ENCODE data around the gene CACNA1G. TPM values are rescaled to one million over a fixed set of nuclear protein-coding genes. Genes with fewer than 3 reads are reported as not detected.
A peak's percentile ranks its signal among the peaks of the same experiment; 100 is the strongest.

The CACNA1G gene
- total and polyA plus RNA-seq, 4 donors, result 0.29 to 2.8 TPM; not detected in 2

DNA sequence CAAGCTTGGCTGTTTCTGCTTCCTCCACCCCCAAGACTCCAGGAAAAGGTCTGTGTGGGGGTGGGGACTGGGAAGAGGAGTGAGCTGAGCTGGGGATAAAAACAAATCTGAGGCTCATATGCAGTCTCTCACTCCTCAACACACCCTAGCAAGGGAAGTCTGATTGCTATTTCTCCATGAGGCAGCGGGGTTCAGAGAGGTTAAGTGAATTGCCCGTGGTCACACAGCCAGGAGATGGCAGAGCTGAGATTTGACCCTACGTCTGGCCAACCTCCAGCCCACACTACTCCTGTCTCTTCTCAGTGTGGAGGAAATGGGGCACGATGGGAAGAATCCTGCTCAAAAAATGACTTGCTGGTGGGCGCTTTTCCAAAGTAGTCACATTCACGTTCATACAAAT, 69.4 kb downstream of the CACNA1G start:
- DNase-seq (peak in 1 of 2 donors; percentile 14), ATAC-seq (ENCODE audit: low FRiP score) (no peak)
- H3K9me3 ChIP-seq (ENCODE audit: control insufficient read depth, low read length), result no peaks in the 10 kb centered on the region
- no peaks in the 10 kb centered on the region for H3K36me3 ChIP-seq (ENCODE audit: control insufficient read depth in 1 of 2, insufficient read depth in 2 of 2, low read length in 1 of 2)
- no peaks in the 10 kb centered on the region for H3K4me1 ChIP-seq (ENCODE audit: control insufficient read depth in 1 of 2, insufficient read depth in 2 of 2, low read length in 2 of 2)
- H3K27ac ChIP-seq (ENCODE audit: low read depth in 1 of 2, low read length in 2 of 2), result no peak overlapping the region
- intact Hi-C loops (cut with DNase I), result loop anchor here (2.0 to 5.0 kb wide), 6 partner anchors 37 to 148 kb away; no protein-coding TSS in a partner anchor
- H3K4me3 ChIP-seq (ENCODE audit: low read length in 2 of 2), result no peak overlapping the region
- WGBS, 2 donors, result 75% methylated on average over 6 of the region's 6 CpGs
- H3K27me3 ChIP-seq (ENCODE audit: control insufficient read depth in 1 of 2, insufficient read depth in 2 of 2, low read length in 1 of 2), result no peaks in the 10 kb centered on the region

DNA sequence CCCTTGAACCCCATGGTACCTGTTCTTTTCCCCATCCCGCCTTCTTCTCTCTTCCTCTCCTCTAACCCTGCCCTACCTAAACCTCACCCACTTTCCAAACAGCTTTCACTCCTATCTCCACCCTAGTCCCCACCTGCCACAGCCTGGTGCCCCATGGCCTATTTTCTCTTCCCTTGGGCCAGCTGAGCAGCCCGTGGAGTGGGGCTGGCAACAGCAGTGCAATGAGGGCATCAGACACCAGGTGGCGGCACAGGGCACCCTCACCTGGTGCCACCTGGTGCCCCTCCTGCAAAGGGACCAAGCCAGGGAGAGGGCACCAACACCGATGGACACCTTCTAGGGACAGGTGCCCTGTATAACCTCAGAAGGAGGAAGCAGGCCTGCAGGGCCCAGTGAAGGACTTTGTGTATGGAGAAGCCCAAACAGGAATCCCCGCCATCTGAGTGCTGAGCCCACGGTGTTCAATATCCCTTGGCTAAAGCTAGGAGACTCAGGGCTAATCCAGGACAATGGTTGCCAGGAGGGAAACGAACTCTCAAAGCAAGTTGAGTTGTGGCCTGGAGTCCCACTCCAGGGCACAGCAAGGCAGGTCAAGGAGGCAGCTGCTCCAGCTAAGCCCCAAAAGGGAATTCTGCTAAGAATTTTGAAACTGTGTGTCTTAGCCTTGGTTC, 70.1 kb downstream of the CACNA1G start:
- Histone ChIP-seq H3K4me1 (ENCODE audit: control insufficient read depth in 1 of 2, insufficient read depth in 2 of 2, low read length in 2 of 2) (no peaks in the 10 kb centered on the region), H3K4me3 (ENCODE audit: low read length in 2 of 2) (no peak overlapping the region), H3K36me3 (ENCODE audit: control insufficient read depth in 1 of 2, insufficient read depth in 2 of 2, low read length in 1 of 2) (no peaks in the 10 kb centered on the region), H3K9me3 (ENCODE audit: control insufficient read depth, low read length) (no peaks in the 10 kb centered on the region), H3K27me3 (ENCODE audit: control insufficient read depth in 1 of 2, insufficient read depth in 2 of 2, low read length in 1 of 2) (no peaks in the 10 kb centered on the region), H3K27ac (ENCODE audit: low read depth in 1 of 2, low read length in 2 of 2) (no peak overlapping the region)
- DNase-seq (peak in 1 of 2 donors; percentile 84), ATAC-seq (ENCODE audit: low FRiP score) (no peak)
- intact Hi-C loops (cut with DNase I), result loop anchor here (2.0 to 5.0 kb wide), 4 partner anchors 37 to 67 kb away; no protein-coding TSS in a partner anchor
- WGBS, 2 donors, result 67% methylated on average over 7 of the region's 7 CpGs

DNA sequence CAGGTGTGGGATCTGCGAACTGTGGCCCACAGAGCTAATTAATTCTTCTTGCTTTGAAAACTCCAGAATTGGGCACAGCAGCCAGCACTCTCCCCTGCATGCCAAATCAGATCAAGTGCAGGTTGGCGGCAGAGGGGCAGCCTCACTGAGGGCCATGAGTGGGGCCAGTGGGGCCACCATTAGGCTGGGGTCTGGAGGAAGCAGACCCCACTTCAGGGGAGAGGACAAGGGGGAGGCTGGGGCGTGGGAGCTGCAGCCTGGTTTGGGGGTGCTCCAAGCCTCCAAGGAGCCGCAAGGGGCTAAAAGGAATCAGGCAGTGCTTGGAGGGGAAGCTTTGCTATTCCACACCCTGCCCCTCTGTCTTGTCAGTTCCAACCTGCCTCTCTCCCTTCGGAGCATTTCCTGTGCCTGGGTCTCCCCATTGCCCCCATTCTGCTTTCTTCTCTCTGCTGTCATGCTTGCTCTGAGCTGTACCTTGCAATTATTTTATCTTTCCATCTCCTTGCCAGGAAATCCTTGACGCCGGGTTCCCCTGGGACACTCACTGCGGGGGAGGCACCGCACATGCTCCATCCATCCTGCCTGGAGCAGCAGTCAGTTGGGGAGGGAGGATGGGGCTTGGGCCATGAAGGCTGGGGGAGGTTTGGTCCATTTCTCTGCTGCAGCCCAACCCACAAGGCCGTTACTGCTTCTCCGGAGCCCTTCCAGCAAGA, 70.8 kb downstream of the CACNA1G start:
- Histone ChIP-seq H3K4me3 (ENCODE audit: low read length in 2 of 2) (no peak overlapping the region), H3K27ac (ENCODE audit: low read depth in 1 of 2, low read length in 2 of 2) (no peak overlapping the region), H3K36me3 (ENCODE audit: control insufficient read depth in 1 of 2, insufficient read depth in 2 of 2, low read length in 1 of 2) (no peaks in the 10 kb centered on the region), H3K27me3 (ENCODE audit: control insufficient read depth in 1 of 2, insufficient read depth in 2 of 2, low read length in 1 of 2) (no peaks in the 10 kb centered on the region), H3K4me1 (ENCODE audit: control insufficient read depth in 1 of 2, insufficient read depth in 2 of 2, low read length in 2 of 2) (no peaks in the 10 kb centered on the region), H3K9me3 (ENCODE audit: control insufficient read depth, low read length) (no peaks in the 10 kb centered on the region)
- WGBS, 2 donors, result 38 to 43% methylated on average over 10 to 11 of the region's 11 CpGs
- DNase-seq (peak in 1 of 2 donors; percentile 74), ATAC-seq (ENCODE audit: low FRiP score) (no peak)
- intact Hi-C loops (cut with DNase I), result loop anchor here (2.0 to 5.0 kb wide), 4 partner anchors 36 to 66 kb away; no protein-coding TSS in a partner anchor

DNA sequence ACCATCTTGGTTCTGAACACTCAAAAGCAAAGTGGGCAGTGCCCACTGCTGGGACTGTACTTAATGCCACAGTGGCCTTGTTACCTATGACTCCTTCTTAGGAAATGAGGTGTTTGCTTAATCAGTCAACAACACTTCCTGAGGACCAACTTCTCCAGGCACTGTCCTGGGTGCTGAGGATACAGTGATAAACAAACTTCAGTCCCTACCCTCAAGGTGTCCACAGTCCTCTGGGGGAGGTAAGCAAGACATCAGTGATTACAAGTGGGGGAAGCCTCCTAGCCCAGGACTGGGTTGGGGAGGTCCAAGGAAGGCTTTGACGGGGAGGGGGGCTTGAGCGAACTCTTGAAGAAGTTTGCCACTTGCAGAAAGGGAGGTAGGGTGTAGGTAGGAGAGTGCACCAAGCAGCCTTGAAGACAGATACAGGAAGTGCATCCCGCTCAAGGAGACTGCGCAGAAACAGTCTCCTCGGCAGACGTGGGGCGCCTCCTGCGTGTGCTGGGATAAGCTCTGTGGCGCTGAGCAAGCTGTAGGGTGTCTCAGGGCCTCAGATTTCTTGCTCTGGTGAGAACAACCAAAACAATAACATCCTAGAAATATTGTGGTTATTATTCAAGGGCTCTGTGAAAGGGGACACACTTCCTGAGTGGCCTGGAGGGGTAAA, 71.5 kb downstream of the CACNA1G start:
- intact Hi-C loops (cut with DNase I), result loop anchor here (2.0 to 5.0 kb wide), 5 partner anchors 31 to 65 kb away; no protein-coding TSS in a partner anchor
- WGBS, 2 donors, result 94% methylated on average over 9 of the region's 9 CpGs
- no peaks in the 10 kb centered on the region for H3K27me3 ChIP-seq (ENCODE audit: control insufficient read depth in 1 of 2, insufficient read depth in 2 of 2, low read length in 1 of 2)

DNA sequence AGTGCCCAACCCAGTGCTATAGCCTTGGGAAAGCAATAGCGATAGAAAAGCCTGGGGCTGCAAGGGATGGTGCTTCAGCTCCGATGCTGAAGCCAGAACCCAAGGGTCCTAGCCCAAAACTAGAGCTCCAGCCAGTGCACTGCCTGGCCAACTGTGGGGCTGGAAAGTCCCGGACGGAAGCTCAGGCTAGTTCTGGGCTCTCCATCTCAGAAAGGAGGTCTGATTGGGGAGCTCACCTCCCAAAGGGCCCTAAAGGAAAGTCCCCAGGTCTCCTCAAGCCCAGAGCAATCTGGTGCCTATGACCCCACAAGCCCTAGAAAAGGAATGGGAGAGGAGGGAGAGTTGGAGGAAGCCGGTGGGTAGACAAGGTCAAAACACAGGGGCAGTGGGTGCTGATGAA, 72.1 kb downstream of the CACNA1G start:
- Histone ChIP-seq H3K4me1 (ENCODE audit: control insufficient read depth in 1 of 2, insufficient read depth in 2 of 2, low read length in 2 of 2) (no peaks in the 10 kb centered on the region), H3K27me3 (ENCODE audit: control insufficient read depth in 1 of 2, insufficient read depth in 2 of 2, low read length in 1 of 2) (no peaks in the 10 kb centered on the region), H3K9me3 (ENCODE audit: control insufficient read depth, low read length) (no peaks in the 10 kb centered on the region), H3K4me3 (ENCODE audit: low read length in 2 of 2) (no peak overlapping the region), H3K36me3 (ENCODE audit: control insufficient read depth in 1 of 2, insufficient read depth in 2 of 2, low read length in 1 of 2) (no peaks in the 10 kb centered on the region), H3K27ac (ENCODE audit: low read depth in 1 of 2, low read length in 2 of 2) (no peak overlapping the region)
- intact Hi-C loops (cut with DNase I), result loop anchor here (2.0 to 5.0 kb wide), 4 partner anchors 30 to 65 kb away; no protein-coding TSS in a partner anchor
- ATAC-seq (ENCODE audit: low FRiP score), result no peak
- WGBS, 2 donors, result 84 to 90% methylated on average over 5 of the region's 5 CpGs
- peak in 1 of 2 donors; percentile 40 for DNase-seq

More for the DNA sequence above, 71.5 kb downstream of the CACNA1G start:
- no peaks in the 10 kb centered on the region for H3K36me3 ChIP-seq (ENCODE audit: control insufficient read depth in 1 of 2, insufficient read depth in 2 of 2, low read length in 1 of 2)
- ATAC-seq (ENCODE audit: low FRiP score), result no peak
- no peak overlapping the region for H3K27ac ChIP-seq (ENCODE audit: low read depth in 1 of 2, low read length in 2 of 2)
- H3K4me1 ChIP-seq (ENCODE audit: control insufficient read depth in 1 of 2, insufficient read depth in 2 of 2, low read length in 2 of 2), result no peaks in the 10 kb centered on the region
- no peaks in the 10 kb centered on the region for H3K9me3 ChIP-seq (ENCODE audit: control insufficient read depth, low read length)
- H3K4me3 ChIP-seq (ENCODE audit: low read length in 2 of 2), result no peak overlapping the region
- peak in 1 of 2 donors; percentile 20 for DNase-seq

DNA sequence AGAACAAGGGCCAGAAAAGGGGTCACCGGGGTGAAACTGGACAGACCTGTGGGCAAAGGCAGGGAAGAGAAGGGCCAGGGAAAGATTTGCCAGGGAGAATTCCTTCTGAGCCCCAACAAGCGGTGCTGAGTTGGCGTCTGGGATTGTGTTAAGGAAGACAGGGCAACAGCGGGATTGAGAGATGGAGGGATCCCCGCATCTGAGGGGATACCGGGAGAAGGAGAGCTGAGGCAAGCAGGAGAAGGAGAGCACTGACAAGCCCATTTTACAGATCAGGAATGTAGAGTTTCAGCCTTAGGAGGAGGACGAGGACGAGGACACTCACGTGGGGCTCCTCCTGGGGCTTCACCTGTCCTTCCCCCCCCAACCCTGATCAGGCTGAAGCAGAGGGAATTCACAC, 73.2 kb downstream of the CACNA1G start:
- no peaks in the 10 kb centered on the region for H3K36me3 ChIP-seq (ENCODE audit: control insufficient read depth in 1 of 2, insufficient read depth in 2 of 2, low read length in 1 of 2)
- DNase-seq (peak in 1 of 2 donors; percentile 56), ATAC-seq (ENCODE audit: low FRiP score) (no peak)
- H3K9me3 ChIP-seq (ENCODE audit: control insufficient read depth, low read length), result no peaks in the 10 kb centered on the region
- no peak overlapping the region for H3K27ac ChIP-seq (ENCODE audit: low read depth in 1 of 2, low read length in 2 of 2)
- H3K4me1 ChIP-seq (ENCODE audit: control insufficient read depth in 1 of 2, insufficient read depth in 2 of 2, low read length in 2 of 2), result peaks cover 0 to 5% of the 10 kb centered on the region in 2 donors
- intact Hi-C loops (cut with DNase I), result loop anchor here (2.0 to 5.0 kb wide), 4 partner anchors 29 to 64 kb away; no protein-coding TSS in a partner anchor
- H3K27me3 ChIP-seq (ENCODE audit: control insufficient read depth in 1 of 2, insufficient read depth in 2 of 2, low read length in 1 of 2), result no peaks in the 10 kb centered on the region
- 97 to 98% methylated on average over 9 of the region's 9 CpGs for WGBS, 2 donors
- no peak overlapping the region for H3K4me3 ChIP-seq (ENCODE audit: low read length in 2 of 2)

DNA sequence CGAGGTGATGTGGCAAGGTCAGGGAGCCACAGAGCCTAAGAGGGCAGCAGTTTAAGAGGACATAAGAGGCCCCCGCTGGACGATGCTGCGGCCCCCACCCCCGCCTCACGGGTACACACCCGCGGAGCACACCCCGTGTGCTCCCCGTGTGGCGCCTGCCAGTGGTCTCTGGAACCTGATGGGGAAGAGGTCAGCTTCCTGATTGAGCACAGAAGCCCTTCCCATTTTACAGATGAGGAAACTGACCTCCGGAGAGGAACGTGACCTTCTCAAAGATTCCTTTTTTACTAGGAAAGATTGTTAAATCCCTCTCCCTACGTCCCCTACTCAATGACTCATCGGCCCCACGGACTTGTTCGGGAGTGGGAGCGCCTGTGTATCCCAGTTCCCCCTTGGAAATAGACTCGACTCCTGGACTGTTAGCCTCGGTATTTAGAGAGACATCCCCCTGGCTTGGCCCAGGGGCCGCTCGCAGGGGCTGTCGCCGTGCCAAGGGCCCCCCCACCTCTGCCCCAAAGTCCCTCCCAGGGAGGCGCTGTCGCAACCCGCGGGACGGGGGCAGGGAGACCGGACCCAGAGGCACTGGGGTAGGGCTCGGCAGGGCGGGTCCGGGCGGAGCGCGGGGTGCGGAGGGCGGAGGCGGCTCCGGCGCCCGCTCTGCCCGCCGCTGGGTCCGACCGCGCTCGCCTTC, 73.9 kb downstream of the CACNA1G start, which contains the start of gene ABCC3:
Gene ABCC3, plus strand, starts transcription at position 658 of the 691 bp plus-strand sequence. CDS start 56 bp downstream, outside the sequence.
- Histone ChIP-seq H3K27me3 (ENCODE audit: control insufficient read depth in 1 of 2, insufficient read depth in 2 of 2, low read length in 1 of 2) (no peaks in the 10 kb centered on the region), H3K36me3 (ENCODE audit: control insufficient read depth in 1 of 2, insufficient read depth in 2 of 2, low read length in 1 of 2) (no peaks in the 10 kb centered on the region), H3K4me3 (ENCODE audit: low read length in 2 of 2) (peak within 1 kb of the TSS; percentile 42 to 67), H3K9me3 (ENCODE audit: control insufficient read depth, low read length) (no peaks in the 10 kb centered on the region), H3K27ac (ENCODE audit: low read depth in 1 of 2, low read length in 2 of 2) (no peak within 1 kb of the TSS), H3K4me1 (ENCODE audit: control insufficient read depth in 1 of 2, insufficient read depth in 2 of 2, low read length in 2 of 2) (peaks cover 0 to 5% of the 10 kb centered on the region in 2 donors)
- DNase-seq (peak; percentile 78 to 89), ATAC-seq (ENCODE audit: low FRiP score) (peak; percentile 17)
- WGBS, 2 donors, result 17 to 36% methylated on average over 24 to 48 of the region's 48 CpGs
- intact Hi-C loops (cut with DNase I), result loop anchor here in 1 of 2 donors (5.0 kb wide), 3 partner anchors 33 to 63 kb away; no protein-coding TSS in a partner anchor

All from aorta (tissue), 5 donors.